Measurements from ENCODE around the gene SESTD1.
"Not testable (repeated sequence)": the region's sequence is repeated elsewhere in the genome, so short reads cannot be mapped to it uniquely, and the experiment has no call there.

The SESTD1 gene

DNA sequence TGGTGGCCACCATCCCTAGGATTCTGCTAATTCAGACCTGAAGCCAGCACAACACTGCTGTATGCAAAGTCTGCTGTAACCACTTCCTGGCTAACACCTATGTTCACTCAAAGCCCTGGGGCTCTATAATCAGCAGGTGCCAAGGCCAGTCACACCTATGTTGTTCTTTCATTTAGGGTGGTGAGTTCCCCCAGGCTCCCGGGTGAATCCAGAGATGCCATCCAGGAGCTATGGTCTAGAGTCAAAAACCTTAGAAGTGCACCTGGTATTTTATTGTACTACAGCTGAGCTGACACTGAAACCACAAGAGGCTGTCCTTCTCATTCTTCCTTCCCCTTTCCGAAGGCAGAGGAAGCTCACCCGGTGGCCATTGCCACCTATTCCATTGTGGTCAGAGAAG is 168.5 kb downstream of the SESTD1 start:
- TF ChIP-seq, protein P1, sequence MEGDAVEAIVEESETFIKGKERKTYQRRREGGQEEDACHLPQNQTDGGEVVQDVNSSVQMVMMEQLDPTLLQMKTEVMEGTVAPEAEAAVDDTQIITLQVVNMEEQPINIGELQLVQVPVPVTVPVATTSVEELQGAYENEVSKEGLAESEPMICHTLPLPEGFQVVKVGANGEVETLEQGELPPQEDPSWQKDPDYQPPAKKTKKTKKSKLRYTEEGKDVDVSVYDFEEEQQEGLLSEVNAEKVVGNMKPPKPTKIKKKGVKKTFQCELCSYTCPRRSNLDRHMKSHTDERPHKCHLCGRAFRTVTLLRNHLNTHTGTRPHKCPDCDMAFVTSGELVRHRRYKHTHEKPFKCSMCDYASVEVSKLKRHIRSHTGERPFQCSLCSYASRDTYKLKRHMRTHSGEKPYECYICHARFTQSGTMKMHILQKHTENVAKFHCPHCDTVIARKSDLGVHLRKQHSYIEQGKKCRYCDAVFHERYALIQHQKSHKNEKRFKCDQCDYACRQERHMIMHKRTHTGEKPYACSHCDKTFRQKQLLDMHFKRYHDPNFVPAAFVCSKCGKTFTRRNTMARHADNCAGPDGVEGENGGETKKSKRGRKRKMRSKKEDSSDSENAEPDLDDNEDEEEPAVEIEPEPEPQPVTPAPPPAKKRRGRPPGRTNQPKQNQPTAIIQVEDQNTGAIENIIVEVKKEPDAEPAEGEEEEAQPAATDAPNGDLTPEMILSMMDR (IDR thresholded peaks at IDR 0.05; ENCODE audit: insufficient read depth, low read length, poor library complexity, severe bottlenecking), result no peak
- Histone ChIP-seq H3K4me3 (replicated peaks; ENCODE audit: low read depth, low read length) (no peak overlapping the region), H3K27me3 (replicated peaks; ENCODE audit: control insufficient read depth, insufficient read depth, low read length) (no peaks in the 10 kb centered on the region), H3K36me3 (ENCODE audit: control insufficient read depth, insufficient read depth, low read length) (no peaks in the 10 kb centered on the region)
- peak; percentile 38 for DNase-seq (ENCODE audit: extremely low read depth, insufficient read length)

DNA sequence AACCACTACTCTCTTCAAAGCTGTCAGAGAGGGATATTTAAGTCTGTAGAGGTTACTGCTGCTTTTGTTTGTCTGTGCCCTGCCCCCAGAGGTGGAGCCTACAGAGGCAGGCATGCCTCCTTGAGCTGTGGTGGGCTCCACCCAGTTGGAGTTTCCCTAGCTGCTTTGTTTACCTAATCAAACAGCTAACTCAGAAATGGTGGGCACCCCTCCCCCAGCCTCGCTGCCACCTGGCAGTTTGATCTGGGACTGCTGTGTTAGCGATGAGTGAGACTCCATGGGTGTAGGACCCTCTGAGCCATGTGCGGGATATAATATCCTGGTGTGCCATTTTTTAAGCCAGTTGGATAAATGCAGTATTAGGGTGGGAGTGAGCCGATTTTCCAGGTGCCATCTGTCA is 171.7 kb downstream of the SESTD1 start:
- not testable (repeated sequence) for DNase-seq (ENCODE audit: extremely low read depth, insufficient read length); H3K27me3 ChIP-seq (replicated peaks; ENCODE audit: control insufficient read depth, insufficient read depth, low read length); H3K36me3 ChIP-seq (ENCODE audit: control insufficient read depth, insufficient read depth, low read length); H3K4me3 ChIP-seq (replicated peaks; ENCODE audit: low read depth, low read length)

DNA sequence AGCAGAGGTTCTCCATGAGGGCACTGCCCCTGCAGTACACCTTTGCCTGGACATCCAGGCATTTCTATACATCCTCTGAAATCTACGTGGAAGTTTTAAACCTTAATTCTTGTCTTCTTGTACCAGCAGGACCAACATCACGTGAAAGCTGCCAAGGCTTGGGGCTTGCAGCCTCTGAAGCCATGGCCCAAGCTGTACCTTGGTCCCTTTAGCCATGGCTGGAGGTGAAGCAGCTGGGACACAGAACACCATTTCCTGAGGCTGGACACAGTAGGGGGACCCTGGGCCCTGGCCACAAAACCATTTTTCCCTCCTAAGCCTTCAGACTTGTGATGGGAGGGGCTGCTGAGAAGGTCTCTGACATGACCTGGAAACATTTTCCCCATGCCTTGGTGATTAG is 181.9 kb downstream of the SESTD1 start:
- DNase-seq (ENCODE audit: extremely low read depth, insufficient read length), result no peak
- Histone ChIP-seq H3K36me3 (ENCODE audit: control insufficient read depth, insufficient read depth, low read length) (no peaks in the 10 kb centered on the region), H3K4me3 (replicated peaks; ENCODE audit: low read depth, low read length) (no peak overlapping the region), H3K27me3 (replicated peaks; ENCODE audit: control insufficient read depth, insufficient read depth, low read length) (no peaks in the 10 kb centered on the region)
- TF ChIP-seq, protein P1 (IDR thresholded peaks at IDR 0.05; ENCODE audit: insufficient read depth, low read length, poor library complexity, severe bottlenecking), result no peak

DNA sequence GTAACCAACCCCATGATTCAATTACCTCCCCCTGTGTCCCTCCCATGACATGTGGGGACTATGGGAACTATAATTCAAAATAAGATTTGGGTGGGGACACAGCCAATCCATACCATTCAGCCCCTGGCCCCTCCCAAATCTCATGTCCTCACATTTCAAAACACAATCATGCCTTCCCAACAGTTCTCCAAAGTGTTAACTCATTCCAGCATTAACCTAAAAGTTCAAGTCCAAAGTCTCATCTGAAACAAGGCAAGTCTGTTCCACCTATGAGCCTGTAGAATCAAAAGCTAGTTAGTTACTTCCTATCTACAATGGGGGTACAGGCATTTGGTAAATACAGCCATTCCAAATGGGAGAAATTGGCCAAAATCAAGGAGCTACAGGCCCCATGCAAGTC is 182.7 kb downstream of the SESTD1 start:
- TF ChIP-seq, protein P1 (IDR thresholded peaks at IDR 0.05; ENCODE audit: insufficient read depth, low read length, poor library complexity, severe bottlenecking), result no peak
- DNase-seq (ENCODE audit: extremely low read depth, insufficient read length), result no peak
- H3K27me3 ChIP-seq (replicated peaks; ENCODE audit: control insufficient read depth, insufficient read depth, low read length), result no peaks in the 10 kb centered on the region
- H3K36me3 ChIP-seq (ENCODE audit: control insufficient read depth, insufficient read depth, low read length), result no peaks in the 10 kb centered on the region
- H3K4me3 ChIP-seq (replicated peaks; ENCODE audit: low read depth, low read length), result no peak overlapping the region

DNA sequence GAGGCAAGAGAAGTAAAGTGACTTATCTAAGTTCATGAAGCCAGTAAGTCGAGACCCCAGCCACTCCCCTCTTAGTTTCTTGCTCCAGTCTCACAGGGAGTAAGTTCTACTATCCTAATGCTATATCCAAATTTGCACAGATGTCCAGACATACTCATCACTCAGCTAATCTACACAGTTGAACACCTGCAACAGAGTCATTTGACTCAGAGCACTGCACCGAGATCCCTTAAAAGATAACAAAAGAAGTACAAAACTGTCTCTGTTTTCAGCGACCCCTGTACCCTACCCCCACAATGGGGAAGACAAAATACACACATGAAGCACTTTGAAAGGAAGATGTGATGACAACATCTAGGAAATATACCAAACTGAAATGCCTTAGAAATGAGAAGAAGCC is 192.1 kb downstream of the SESTD1 start:
- Histone ChIP-seq H3K36me3 (ENCODE audit: control insufficient read depth, insufficient read depth, low read length) (no peaks in the 10 kb centered on the region), H3K4me3 (replicated peaks; ENCODE audit: low read depth, low read length) (no peak overlapping the region), H3K27me3 (replicated peaks; ENCODE audit: control insufficient read depth, insufficient read depth, low read length) (no peaks in the 10 kb centered on the region)
- TF ChIP-seq, protein P1 (IDR thresholded peaks at IDR 0.05; ENCODE audit: insufficient read depth, low read length, poor library complexity, severe bottlenecking), result no peak
- DNase-seq (ENCODE audit: extremely low read depth, insufficient read length), result no peak

DNA sequence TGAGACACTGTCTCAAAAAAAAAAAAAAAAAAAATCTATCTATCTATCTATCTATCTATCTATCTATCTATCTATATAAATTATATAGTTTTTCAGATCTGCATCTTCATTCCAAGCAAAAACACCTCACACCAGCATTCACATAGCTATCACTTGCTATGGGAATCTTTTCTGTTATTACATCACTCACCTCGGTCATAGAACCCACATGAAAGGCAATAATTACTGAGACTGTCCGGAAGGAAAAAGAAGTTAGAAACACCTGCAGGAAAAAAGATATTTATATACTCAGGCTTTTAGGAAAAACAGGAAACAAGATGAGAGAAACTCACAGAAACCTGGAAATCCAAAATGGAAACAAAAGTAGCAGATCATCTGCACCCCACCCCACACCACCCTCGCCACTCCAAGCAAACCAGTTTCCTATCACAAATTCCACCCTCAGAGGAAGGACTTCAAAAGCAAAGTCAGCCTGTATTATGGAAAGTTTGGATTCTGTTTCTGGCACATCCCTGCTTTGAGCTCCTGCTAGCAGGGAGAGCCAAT is 192.7 kb downstream of the SESTD1 start:
- H3K36me3 ChIP-seq (ENCODE audit: control insufficient read depth, insufficient read depth, low read length), result no peaks in the 10 kb centered on the region
- TF ChIP-seq, protein P1 (IDR thresholded peaks at IDR 0.05; ENCODE audit: insufficient read depth, low read length, poor library complexity, severe bottlenecking), result no peak
- DNase-seq (ENCODE audit: extremely low read depth, insufficient read length), result no peak
- H3K4me3 ChIP-seq (replicated peaks; ENCODE audit: low read depth, low read length), result no peak overlapping the region
- H3K27me3 ChIP-seq (replicated peaks; ENCODE audit: control insufficient read depth, insufficient read depth, low read length), result no peaks in the 10 kb centered on the region
